GM19452 (cell line): Measurements from ENCODE around the gene SAC3D1.
A peak's percentile ranks its signal among the peaks of the same experiment; 100 is the strongest.
"Not testable (repeated sequence)": the region's sequence is repeated elsewhere in the genome, so short reads cannot be mapped to it uniquely, and the experiment has no call there.

Experiments used
- ATAC-seq: cut with Tn5 transposase; IDR thresholded peaks from one replicate; pipeline ENCODE4 v1.9.1; 2021; ENCODE audit not compliant: unreplicated experiment

The SAC3D1 gene

DNA sequence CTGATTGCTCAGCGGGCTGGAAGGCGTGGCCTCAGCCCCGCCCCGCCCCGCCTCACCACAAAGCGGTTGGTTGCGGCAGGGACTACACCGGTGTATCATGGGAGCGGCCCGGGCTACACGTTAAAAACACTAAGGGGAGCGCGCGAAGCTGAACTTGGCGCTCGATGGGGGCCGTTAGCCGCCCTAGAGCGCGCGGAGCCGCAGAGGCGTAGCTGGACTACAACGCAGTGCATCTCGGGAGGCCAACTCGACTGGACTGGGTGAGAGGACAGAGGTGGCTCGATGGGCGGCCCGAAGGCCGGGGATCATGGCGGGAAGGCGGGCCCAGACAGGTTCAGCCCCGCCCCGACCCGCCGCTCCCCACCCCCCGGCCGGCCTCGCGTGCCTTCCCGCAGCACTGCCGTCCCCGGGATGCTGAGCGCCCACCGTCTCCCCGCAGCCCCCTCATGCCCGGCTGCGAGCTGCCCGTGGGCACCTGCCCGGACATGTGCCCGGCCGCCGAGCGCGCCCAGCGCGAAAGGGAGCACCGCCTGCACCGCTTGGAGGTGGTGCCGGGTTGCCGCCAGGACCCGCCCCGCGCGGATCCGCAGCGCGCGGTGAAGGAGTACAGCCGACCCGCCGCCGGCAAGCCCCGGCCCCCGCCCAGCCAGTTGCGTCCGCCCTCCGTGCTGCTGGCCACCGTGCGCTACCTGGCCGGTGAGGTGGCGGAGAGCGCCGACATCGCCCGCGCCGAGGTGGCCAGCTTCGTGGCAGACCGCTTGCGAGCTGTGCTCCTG, at the start of gene SAC3D1:
SAC3D1 (plus strand) TSS at position 364 of the 776 bp plus-strand sequence; CDS start at position 447, 83 bp downstream.
- ATAC-seq = peak; percentile 90

DNA sequence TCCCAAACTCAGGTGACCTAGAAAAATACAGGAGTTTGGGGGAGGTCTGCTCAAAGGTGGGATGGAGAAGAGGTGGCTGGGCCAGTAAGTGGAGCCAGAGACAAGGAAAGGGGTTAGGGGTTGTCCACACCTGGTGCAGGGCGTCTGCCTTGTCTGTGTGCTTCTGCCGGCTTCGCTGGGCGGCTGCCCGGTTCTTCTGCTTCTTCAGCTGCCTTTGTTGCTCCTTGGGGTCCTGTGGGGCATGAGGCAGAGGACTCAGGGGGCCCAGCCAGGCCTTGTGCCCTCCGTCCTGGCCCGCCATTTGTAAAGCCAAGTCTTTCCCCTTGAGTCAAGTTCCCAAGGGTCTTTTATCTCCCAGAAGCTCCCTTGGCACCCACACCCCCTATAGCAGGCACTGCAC, 46.7 kb upstream of the SAC3D1 start:
- ATAC-seq = no peak

DNA sequence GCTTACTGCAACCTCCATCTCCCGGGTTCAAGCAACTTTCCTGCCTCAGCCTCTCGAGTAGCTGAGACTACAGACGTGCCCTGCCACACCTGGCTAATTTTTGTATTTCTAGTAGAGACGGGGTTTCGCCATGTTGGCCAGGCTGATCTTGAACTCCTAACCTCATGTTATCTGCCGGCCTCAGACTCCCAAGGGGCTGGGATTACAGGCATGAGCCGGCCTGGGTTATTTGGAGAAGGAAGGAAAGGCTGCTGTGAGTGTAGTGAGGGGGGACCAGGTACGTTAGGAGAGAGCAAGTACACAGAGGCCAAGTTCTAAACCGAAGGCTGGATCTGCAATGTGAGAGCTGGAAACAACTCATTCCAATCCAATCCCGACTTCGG, 44.7 kb upstream of the SAC3D1 start:
- ATAC-seq = no peak

DNA sequence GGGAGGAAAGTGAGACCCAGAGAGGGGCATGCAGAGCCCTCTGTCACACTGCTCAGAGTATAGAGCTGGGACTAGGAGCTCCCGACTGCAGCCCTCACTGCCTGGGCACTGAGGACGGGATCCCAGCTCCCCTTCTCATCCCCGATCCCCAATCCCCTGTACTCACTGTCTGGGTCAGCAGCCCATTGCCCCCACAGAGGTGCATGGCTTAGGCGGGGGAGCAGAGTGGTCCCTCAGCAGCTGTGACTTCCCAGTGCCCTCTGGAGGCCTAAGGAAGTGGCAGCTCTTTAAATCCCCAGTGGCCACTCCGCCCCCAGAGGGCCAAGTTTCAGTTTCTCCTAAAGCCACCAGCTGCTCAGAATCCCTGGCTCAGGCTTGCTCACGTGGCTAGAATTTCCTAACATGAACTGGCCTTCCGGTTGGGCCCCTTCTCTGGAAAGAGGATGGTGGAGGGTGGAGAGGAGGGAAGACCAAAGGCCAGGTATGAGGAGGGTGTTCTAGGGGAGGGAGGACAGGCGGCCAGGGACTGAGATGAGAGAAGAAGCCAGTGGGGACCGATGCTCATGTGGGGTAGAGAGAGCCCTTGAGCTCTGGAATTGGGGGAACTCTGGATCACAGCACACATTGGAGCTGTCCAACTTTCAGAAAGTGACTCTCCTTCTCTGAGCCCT, 44.2 kb upstream of the SAC3D1 start, which contains the start of gene BATF2:
BATF2 (minus strand) TSS at position 262 of the 671 bp plus-strand sequence; CDS start at position 205, 57 bp downstream.
- ATAC-seq = no peak

DNA sequence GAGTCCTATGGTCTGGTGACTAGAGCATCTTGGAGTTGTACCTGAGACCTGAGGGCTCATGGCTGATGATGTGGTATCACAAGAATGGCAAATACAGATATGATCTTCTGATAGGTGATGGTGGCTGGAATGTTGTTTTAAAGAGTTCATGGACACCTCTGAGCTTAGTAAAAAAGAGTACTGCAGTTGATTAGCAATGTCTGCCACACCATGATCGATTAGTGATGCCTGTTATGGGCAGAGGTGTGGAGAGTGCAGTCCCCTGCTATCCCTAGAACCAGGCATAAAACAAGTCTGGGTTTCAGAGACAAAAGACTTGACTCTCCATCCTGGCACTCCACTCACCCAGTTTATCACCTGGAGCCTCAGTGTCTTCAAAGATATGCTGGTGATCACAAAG, 42.9 kb upstream of the SAC3D1 start:
- ATAC-seq = no peak

DNA sequence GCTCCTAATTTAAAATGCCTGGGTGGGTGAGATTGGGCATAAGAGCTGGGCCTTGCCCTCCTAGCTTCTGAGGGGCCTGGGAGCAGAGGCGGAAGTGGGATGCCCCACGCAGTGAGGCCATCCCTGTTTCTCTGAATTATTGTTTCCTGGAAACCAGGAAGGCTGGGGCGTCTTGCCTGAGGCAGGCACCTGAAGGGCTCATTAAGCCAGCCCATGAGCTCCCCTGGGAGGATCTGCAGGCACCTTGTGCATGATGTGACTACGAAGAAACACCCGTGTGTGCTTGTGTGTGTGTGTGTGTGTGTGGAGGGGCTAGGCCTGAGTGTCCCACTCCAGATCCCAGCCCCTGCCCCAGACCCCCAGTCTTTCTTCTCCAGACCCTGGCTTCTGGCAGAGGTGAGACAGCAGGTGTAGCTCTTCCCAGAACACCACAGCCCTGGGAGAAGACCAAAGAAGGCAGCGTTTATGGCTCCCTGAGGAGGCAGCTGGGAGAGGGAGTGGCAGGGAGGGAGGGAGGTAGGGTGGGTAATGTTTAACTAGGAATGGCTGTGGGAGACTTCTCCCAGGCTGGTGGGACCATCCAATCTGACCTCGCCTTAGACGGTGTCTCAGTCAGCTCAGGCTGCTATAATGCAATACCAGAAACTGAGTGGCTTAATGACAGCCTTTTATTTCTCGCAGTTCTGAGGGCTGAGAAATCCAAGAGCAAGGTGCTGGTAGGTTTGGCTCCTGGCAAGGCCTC, 42.1 kb upstream of the SAC3D1 start:
- no peak for ATAC-seq

DNA sequence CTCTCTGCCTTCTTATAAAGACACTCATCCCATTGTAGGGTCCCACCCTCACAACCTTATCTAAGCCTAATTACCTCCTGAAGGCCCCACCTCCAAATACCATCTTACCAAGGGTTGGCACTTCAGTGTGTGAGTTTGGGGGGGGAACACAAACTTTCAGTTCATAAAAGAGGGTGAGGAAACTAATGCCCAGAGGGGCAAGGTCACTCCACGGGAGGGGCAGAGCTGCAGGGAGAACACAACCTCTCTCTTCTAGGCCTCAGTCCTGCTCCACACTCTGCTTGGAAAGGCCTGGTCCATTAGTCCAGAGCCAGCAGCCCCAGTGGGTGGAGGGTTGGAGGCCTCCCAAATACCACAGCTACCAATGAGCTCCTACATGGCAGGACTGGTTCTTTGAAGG, 41.5 kb upstream of the SAC3D1 start:
- no peak for ATAC-seq

DNA sequence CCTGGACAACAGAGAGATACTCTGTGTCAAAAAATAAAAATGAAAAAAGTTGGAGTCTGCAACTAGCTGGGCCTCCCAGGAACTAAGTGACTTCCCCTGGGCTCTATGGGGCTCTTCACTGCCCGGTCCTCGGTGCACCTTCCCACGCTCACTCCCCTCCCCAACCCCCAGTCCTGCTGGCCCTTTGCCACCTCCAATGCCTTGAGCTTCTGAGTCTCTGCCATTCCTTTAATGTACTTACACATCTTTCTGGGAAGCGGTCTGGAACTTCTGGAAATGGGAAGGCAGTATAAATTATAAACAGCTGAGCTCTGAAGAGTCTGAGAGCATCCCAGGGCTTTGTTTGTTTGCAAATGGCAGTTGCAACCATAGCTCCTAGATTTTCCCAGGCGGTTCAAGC, 38.3 kb upstream of the SAC3D1 start:
- ATAC-seq = no peak

DNA sequence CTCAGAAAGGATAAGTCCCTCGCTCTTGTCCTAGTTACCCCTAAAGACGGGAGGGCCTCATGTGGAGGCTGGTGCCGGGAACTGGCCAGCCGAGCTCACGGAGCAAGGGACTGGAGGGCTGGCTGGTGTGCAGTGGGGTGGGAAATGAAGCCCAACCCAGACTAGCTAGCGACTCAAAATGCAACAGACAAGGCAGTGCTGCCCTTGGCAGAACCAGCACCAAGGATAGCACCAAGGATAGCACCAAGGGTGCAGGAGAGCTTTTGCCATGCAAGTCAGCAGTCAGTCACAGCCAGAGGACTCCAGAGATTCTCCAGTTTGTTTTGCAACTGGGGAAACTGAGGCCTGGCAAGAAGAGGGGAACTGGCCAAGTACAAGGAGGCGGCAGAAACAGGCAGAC, 37.7 kb upstream of the SAC3D1 start:
- no peak for ATAC-seq

DNA sequence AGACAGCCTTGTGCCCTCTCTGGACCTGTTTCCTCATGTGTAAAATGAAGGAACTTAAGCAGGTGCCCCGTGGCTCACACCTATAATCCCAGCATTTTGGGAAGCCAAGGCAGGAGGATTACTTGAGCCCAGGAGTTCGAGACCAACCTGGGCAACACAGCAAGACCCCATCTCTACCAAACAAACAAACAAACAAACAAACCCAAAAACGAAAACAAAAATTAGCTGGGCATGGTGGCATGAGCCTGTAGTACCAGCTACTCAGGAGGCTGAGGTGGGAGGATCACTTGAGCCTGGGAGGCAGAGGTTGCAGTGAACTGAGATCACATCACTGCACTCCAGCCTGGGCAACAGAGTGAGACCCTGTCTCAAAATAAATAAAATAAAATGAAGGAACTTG, 37.0 kb upstream of the SAC3D1 start:
- ATAC-seq = not testable (repeated sequence)

DNA sequence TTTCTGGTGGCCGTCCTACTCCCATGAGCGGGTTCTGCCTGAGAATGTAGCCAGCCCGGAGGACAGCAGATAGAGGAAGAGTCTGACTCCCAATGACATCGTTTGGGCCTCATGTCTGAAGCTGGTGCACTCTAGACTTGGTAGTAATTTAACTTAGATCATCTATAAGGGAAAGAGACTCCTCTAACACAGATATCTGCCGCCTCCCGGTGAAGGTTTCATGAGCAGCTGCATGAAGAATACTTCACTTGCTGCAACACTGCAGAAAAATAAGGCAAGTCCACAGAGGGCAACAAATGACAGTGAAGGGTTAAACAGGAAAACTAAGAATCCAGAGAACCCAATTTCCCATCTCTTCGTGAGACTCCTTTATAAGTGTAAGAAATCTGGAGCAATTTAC, 33.0 kb upstream of the SAC3D1 start:
- no peak for ATAC-seq

DNA sequence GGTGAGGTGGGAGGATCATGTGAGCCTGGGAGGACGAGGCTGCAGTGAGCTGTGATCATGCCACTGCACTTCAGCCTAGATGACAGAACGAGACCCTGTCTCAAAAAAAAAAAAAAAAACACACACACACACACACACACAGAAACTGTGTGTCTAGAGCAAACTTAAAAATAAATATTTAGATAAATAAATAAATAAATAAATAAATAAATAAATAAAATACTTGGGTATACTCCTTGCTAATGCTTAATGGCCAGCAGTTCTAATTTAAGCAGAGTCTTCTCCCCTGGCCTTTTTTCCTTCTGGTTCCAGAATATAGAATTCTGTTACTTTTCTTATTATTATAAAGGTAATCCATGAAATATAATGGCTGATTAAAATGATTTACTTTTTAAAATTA, 32.1 kb upstream of the SAC3D1 start:
- ATAC-seq = no peak

DNA sequence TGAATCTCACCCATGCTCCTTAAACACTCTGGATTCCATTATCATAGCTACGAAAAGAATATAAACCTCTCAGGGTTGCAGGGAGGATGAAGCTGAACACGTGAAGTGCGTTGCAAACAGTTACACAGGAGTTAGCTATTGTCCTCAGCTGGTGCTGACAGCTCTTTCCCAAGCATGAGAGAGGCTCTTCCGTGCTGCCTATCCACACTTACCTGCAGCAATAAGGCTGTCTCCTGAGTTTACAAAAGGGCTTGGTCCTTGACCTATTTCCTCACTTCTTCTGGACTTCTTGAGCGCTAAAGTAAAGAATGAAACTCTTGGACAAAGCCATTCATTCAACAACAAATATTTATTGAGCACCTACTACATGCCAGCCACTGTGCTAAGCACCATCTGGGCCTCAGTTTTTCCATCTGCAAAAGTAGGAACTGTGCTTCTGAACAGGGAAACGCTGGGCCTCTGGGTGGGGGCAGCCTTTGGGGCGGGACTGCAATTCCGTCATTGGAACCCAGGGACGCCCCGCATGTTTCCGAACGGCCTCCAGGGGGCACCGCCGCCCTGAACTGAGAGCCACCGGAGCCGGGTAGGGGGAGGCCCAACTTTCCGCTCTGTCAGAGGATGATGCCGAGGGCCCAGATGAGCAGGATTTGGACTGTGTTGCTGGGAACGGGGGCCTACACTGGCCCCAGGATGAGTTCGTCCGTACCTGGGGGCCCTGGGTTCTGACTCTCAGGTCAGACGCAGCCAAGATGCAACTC, 27.7 kb upstream of the SAC3D1 start:
- peak; percentile 58 for ATAC-seq

DNA sequence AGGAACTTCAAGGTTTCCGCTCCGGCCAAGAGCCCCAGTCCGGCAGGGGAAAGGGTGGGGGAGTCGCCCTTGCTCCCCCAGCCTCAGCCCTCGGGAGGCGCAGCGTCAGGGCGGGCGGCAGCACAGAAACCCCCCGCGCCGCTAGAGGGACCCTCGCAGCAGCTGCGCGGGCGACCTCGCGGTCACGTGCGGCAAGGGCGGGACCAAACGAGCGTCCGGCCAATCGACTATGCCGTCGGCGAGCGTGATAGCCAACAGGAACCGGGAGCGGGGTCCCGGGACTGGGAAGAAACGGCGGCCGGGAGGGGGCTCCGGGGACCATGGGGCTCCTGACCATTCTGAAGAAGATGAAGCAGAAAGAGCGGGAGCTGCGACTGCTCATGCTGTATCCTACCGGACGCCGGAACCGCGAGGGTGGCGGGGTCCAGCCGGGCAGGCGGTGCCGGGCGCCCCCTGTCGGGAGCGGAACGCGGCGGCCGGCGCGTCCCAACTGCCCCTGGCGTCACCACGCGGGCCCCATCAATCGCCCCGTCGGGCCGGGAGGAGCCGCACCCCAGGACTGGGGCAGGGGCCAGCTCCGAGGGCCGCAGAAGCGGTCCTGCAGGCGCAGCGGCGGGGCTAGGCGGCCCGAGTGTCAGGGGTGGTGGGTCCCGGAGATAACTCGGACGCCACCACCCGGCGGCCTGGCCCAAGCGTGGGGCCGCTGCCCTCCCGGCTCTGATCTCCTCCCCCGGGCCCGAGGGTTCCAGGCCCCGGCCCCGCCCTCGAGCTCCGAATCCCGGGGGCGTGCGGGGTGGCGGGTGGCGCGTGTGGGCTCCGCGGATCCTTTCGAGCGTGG, 26.9 kb upstream of the SAC3D1 start, which contains the start of gene ARL2:
ARL2 (plus strand) TSS at position 273 of the 838 bp plus-strand sequence; CDS start at position 321, 48 bp downstream.
- ATAC-seq = peak; percentile 70

DNA sequence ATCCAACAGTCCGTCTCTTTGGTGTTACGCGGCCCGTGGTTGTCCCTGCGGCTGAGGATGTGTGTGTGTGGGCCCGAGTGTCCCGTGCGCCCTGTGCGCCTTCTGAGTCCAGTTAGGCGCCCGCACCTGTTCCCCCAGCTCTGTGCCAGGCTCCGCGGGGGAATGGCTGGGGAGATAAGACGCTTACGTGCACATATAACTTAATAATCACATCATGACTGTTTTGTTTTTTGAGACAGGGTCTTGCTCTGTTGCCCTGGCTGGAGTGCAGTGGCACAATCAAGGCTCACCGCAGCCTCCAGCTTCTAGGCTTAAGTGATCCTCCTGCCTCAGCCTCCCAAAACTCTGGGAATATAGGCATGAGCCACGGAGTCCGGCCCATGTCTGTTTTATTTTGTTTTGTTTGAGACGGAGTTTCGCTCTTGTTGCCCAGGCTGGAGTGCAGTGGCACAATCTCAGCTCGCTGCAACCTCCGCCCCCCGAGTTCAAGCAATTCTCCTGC, 26.2 kb upstream of the SAC3D1 start:
- ATAC-seq = no peak

DNA sequence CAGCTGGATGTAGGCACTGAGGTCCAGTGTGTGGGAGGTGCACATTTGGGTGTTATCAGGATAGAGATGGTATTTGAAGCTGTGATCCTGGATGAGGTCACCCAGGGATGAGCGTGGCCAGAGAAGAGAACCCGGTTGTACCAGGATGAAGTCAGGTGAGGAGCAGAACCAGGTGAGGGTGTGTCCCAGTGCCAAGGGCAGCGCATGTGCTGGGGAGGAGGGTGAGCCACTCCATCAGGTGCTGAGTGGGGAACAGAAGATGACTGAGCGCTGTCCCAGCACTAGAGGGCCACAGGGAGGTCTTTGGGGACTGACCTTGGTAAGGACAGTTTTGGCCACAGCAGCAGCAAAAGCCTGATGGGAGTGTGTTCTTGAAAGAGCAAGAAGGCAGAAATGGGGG, 24.3 kb upstream of the SAC3D1 start:
- ATAC-seq = no peak

DNA sequence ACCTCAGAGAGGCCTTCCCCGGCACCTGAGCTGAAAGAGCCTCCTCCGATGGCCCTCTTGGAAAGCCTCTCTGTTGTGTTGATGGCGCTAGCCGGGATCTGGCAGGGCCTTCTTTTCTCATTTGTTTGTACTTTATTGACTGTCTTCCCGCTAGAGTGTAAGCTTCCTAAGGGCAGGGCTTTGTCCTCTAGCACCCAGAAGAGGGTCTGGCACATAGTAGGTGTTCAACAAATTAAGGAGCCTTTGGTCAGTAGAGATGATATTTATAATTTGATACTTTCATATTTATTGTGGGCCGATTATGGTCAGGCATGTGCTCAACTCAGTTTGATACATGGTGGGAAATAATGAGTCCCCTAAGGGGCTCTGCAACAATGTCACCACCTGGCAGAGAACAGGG, 23.1 kb upstream of the SAC3D1 start:
- ATAC-seq = no peak

DNA sequence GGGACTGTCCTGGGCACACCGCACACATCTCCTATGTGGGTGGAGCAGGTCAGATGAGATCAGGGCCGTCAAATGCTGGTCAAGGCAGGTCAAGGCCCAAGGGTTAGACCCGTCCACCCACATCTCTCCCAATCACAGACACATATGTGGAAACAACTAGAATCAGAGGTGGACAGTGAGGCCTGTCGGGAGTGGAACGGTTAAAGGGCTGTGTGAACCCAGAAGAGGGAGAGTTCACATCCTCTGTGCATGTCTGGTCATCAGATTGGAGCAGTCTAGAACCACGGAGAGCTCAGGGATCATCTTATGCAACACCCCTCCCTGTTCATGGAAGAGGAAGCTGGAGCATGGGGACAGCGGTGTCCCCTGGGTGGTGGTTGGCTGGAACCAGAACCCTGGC, 21.2 kb upstream of the SAC3D1 start:
- ATAC-seq = no peak

DNA sequence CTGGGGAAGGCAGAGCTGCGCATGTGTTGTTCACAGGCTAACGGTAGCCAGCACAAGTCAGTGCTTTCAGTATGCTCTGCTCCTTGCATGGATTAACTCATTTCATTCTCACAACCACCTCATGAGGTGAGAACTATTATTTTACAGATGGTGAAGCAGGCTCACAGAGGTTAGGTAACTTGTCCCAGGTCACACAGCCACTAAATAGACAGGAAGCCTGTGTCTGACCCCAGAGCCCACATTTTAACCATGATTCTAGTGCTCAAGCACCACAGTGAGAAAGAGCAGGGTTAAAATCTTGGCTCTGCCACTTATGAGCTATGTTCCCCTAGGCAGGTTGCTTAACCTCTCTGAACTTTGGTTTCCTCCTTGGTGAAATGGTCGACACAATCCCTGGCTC, 20.0 kb upstream of the SAC3D1 start:
- no peak for ATAC-seq

DNA sequence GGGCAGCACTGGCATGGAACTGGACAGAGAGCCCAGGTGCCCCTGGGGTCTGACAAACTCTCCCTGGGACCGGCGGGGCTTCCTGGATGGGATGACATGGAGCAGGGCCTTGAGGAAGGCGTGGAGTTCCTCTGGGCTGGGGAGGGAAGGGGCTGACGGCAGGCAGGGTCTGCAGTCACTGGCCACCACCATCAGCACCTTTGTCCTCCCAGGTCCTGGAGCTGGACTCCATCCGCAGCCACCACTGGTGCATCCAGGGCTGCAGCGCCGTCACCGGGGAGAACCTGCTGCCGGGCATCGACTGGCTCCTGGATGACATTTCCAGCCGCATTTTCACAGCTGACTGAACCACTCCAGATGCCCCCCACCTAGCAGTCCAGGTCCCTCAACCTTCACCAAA, 19.5 kb upstream of the SAC3D1 start:
- ATAC-seq = no peak
